GM18511 (cell line): ENCODE data around the gene WDR82.
A peak's percentile ranks its signal among the peaks of the same experiment; 100 is the strongest.

Experiments used
- ATAC-seq: cut with Tn5 transposase; IDR thresholded peaks from one replicate; pipeline ENCODE4 v1.9.1; 2021; ENCODE audit warnings: mild to moderate bottlenecking, moderate library complexity; ENCODE audit not compliant: unreplicated experiment

Gene WDR82

DNA sequence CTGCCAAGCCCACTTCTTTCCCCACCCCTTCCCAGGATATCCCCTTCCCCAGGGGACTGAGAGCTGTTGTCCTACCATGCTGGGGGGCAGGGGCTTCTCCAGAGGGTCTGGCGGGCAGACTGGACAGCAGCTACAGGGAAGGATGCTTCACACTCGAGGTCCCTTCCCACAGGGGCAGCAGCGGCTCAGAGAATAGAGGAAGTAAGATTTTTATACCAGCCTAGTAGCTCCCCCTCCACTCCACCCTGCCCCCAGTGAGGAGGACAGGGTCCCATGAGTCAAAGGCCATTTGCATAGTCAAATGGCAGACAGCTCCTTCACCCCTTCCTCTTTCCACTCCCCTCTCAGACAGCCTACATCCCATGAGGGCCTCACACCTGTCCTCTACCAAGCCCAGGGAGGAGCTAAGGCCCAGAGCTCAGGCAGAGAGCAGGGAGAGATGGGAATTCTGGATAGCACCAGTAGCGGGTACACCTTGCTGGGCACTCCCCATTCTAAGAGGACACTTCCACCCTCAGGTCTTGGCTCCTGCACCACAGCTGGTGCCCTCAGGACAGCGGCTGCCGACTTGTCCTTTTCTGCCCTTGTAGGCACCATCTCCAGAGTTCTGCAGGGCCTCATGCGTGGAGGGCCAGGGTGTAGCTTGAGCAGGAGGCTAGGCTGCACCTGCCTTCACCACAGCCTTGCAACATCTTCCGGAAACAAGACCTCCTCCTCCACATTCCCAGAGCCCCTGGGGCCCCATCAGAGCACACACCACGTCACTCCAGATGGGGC, 52.8 kb downstream of the WDR82 start, which contains the start of gene TLR9:
TLR9 (minus strand) TSS at position 194 of the 777 bp plus-strand sequence; CDS start at position 78, 116 bp downstream.
- ATAC-seq, result peak; percentile 91

DNA sequence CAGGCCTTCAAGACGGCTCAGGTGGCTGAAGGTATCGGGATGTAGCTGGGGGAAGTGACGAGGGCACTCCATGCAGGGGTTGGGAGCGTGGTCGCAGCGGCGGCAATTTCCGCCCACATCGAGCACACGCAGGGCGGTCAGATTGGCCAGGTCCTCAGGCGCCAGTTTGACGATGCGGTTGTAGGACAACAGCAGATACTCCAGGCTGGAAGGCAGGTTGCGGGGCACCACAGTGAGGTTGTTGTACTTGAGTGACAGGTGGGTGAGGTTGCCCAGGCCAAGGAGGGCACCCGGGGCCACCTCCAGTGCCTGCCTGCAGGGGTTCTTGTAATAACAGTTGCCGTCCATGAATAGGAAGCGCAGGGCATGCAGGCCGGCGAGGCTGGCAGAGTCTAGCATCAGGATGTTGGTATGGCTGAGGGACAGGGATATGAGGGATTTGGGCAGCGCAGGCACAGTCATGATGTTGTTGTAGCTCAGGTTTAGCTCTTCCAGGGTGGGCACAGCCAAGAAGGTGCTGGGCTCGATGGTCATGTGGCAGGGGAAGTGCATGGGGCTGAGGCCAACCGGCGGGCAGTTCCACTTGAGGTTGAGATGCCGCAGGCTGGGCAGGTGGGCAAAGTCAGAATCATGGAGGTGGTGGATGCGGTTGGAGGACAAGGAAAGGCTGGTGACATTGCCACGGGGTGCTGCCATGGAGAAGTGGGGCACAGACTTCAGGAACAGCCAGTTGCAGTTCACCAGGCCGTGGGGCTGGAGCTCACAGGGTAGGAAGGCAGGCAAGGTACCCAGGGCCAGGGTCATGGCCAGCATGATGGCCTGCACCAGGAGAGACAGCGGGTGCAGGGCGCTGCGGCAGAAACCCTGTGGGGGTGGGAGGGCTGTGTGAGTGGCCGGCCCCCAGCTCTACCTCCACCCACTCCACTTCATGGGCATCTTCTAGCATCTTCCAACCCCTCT, 54.7 kb downstream of the WDR82 start:
- no peak for ATAC-seq

DNA sequence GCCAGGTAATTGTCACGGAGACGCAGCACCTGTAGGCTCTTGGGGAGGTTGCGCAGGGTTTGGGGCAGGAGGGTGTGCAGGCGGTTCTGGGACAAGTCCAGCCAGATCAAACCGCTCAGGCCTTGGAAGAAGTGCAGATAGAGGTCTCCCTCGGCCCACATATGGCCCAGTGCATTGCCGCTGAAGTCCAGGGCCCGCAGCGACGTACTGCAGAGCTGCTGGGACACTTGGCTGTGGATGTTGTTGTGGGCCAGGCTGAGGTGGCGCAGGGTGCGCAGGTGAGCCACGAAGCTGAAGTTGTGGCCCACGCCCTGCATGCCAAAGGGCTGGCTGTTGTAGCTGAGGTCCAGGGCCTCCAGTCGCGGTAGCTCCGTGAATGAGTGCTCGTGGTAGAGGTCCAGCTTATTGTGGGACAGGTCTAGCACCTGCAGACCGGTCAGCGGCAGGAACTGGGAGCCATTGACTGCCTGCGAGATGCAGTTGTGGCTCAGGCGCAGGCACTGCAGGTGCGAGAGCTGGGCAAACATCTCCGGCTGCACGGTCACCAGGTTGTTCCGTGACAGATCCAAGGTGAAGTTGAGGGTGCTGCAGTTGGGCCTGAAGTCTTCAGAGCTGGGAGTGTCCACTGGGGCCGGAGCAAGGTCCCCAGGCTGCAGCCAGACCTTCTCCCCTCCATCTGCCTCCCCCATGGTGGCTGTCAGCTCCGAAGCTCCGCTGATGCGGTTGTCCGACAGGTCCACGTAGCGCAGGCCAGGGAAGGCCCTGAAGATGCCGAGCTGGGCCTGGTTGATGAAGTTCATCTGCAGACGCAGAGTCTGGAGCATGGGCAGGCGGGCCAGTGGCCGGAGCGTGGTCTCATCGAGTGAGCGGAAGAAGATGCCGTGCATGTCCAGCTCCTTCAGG, 55.9 kb downstream of the WDR82 start:
- ATAC-seq, result no peak

DNA sequence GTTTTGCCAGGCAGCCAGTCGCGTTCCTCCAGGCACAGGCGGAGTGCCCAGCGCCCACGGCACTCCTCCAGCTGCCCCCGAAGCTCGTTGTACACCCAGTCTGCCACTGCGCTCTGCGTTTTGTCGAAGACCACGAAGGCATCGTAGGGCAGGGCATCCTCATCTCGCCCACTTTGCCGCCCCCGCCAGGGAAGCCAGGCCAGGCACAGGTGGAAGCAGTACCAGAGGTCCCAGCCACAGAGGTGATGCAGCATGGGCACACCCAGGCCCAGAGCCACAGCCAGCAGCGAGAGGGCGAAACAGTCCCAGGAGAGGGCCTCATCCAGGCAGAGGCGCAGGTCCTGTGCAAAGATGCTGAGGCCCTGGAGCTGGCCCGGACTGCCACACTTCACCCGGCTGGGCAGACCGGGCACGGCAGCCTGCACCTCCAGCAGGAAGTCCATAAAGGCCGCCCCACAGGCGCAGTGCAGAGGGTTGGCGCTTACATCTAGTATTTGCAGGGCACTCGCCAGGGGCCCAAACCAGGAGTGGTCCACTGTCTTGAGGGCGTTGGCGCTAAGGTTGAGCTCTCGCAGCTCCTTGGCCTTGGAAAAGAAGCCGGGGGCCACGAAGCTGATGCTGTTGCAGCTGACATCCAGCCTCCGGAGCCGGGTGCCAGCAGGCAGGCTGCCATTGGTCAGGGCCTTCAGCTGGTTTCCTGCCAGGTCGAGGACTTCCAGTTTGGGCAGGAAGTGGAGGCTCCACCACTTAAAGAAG, 56.7 kb downstream of the WDR82 start:
- ATAC-seq, result no peak

DNA sequence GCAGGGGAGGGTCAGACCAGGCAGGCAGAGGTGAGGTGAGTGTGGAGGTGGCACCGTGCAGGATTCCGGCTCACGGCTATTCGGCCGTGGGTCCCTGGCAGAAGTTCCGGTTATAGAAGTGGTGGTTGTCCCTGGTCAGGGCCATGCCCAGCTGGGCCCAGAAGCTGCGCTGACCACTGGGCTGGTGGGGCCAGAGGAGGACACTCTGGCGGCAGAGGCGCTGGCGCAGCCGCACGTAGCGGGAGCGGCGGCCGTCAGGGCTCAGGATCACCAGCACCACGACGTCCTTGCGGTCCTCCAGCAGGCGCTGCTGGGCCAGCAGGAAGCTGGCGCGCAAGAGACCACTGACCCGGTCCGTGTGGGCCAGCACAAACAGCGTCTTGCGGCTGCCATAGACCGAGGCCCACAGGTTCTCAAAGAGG, 57.3 kb downstream of the WDR82 start:
- ATAC-seq, result no peak

DNA sequence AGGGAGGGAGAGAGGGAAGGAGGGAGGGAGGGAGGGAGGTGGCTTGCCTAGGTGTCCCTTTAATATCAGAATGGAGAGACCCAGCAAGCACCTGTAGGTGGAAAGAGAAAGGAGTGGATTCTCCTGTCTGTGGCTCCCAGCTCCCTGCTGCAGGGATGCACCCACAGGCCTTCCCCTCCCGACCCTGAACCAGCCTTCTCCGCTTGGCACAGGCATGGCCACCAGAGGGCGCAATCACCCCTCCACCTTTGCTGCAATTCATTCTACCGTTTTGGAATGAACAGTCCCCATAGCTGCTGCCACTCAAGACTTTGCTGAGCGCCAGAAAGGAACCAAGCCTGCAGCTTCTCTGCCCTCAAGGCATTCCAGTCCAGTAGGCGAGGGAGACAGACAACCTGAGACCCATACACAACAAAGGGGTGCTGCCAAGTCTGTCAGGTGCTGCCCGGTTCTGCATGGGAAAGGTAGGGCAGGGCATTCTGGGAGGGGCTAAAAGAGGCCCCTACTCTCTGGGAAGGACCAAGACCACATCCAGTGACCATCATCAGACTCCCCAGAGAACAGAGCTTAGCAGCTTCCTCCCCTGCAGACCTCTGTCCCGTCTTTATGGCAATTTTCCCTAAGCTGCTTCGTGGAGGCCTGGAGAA, 57.9 kb downstream of the WDR82 start:
- peak; percentile 59 for ATAC-seq

DNA sequence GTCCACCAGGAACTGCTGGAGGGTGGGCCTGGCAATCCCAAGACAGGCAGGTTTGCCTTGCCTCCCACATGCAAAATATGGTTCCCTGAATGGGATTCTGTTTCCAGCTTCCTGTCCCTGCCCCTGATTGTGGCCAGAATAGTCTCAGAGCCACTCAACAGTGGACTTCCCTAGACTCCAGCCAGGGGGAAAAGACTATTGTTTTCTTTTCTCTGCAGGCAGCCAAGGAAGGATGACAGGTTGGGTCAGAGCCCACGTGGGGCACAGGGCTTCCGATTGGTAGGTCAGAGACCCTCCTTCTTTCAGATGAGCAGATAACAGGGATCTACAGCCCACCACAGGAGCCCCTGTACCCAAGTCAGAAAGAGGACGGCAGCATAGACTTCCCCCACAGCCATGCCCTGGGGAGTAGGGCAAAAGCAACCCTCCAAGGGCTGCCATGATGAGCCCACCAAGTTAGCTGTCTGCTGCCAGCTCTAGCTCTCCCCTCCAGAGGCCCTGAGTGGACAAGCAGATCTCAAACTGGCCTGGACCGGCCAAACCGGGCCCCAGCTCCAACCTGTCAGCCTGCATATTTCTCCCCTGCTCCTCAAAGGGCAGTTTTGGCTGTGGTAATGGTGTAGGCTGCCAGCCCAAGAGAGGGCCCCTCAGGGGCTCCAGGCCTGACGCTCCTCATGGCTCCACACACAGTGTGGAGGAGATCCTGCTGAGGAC, 59.4 kb downstream of the WDR82 start:
- ATAC-seq, result no peak

DNA sequence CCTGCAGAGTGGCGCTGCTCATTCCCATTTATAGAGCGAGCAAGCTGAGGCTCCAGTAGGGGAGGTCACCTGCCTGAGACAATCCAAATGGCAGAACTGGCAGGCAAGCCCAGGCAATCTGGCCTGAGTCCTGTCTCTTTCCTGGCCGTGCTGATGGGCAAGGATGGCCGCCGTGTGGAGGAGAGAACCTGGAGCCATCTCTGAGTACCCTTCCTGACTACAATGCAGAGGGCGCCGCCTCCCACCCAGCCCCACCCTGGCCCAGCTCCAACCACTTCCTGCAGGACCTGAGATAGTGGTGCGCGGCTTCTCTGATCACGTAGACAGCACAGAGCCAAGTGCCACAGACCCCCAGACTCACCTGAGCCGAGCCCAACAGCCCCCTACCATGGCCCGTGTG, 60.0 kb downstream of the WDR82 start:
- ATAC-seq, result no peak

DNA sequence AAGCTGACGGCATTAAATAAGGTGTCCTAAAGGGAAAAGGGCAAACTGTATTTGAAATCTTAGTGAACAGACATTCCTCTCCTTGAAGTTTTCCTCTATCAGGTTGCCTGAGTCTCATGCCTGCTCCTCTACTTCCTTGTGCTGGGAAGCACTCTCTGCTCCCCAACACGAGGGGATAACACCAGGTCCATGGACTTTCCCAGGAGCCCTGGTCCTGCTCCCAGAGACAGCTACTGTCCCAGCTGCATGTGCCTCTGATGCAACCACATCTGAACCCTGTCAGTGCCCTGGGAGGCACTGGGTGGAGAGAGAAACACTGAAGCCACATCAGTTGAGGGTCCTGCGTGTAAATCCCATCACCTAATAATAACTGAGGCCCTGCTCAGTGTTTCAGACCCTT, 60.4 kb downstream of the WDR82 start:
- ATAC-seq, result no peak

DNA sequence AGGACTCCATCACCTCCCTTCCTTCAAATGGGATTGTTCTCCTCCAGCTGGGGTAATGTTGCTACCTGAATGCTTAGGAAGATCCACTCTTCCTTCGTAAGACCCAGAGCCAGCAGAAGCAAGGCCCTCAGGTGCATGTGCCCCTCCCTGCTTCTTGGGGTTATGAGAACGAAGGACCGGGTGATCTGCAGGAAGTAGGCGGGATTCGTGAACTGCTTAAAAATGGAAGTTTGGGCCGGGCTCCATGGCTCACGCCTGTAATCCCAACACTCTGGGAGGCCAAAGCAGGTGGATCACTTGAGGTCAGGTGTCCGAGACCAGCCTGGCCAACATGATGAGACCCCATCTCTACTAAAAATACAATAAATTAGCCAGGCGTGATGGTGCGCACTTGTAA, 61.0 kb downstream of the WDR82 start:
- ATAC-seq, result no peak

DNA sequence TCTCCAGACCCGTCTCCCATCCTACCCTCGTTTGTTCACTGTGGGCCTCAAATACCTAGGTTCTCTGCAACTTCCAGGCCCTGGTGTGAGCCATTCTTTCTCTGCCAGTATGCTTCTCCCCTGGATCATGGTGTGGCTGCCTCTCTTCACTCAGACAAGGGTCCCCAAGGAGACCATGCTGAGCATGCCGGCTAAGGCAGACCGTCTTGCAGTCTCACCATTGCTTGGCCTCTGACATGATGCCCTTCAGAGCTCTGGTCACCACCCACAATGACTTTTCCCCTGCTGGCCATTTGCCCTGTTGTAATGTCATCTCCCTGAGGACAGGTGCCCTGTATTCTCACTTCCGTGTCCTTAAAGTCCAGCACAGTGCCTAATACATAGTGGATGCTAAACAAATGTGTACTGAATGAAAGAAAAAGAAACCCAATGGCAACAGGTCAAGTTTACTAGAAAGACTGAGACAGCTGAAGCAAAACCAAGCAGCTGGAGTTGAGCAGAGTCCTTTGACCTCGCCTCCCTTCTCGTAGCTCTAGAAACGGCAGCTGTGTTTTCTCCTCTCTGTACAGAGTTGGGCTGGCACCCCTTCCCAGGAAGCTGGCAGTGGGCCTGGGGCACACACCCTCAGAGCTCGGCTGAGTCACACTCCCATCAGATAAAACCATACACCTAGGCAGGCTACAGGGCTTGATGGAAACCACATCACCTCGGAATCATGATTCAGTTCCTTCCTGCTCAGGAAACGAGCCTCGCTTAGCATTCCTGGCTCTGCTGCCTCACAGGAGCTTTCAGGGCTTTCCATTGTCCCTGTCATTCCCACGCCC, 61.7 kb downstream of the WDR82 start:
- no peak for ATAC-seq

DNA sequence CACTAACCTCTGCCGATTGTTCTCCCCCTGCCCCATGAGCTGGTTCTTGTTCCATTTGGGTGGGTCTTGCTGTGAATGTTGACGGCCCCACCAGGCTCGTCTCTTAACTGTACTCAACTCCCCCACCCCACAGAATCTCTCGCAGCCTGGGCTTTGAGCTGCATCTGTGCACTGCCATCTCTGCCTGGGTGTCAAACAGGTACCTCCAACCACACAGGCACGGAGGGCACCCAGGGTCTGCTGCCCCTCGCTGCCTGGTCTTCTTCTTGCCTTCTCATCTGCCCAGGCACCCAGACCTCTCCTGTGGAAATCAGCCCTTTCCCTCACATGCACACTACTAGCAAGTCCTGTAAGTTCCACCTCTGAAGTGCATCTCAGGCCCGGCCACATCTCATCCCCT, 63.1 kb downstream of the WDR82 start:
- ATAC-seq, result no peak

DNA sequence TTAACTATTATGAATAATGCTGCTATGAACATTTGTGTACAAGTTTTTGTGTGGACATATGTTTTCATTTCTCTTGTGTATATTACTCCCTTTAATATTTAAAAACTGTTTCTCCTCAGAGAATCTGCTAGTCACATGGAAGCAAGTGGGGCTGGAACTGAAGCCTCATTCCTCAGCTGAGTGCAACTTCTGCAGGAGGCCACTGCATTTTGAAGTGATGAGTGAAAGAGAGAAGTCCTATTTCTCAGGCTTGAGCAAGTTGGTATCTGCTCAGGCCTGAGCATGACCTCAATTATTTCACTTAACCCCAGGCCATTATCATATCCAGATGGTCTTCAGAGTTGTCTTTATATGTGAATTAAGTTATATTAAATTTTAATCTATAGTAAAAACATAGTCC, 64.5 kb downstream of the WDR82 start:
- no peak for ATAC-seq

DNA sequence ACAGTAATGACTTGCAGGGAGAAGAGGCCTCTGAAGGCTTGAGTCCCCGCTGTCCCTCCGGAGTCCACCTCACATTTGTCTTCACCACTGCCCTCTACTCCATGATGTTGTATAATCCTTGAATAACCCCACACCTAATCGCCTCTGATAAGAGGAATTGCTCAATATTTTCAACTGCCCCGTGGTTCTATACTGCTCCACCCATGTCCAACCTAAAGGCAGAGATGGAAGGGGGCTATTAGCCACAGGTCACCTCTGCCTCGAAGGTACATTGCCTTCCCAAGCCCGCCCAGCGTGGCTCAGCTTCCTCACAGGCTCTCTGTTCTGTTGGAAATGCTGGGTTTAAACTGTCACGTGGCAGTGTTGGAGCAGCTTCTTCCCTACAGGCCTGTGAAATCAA, 65.4 kb downstream of the WDR82 start:
- no peak for ATAC-seq

DNA sequence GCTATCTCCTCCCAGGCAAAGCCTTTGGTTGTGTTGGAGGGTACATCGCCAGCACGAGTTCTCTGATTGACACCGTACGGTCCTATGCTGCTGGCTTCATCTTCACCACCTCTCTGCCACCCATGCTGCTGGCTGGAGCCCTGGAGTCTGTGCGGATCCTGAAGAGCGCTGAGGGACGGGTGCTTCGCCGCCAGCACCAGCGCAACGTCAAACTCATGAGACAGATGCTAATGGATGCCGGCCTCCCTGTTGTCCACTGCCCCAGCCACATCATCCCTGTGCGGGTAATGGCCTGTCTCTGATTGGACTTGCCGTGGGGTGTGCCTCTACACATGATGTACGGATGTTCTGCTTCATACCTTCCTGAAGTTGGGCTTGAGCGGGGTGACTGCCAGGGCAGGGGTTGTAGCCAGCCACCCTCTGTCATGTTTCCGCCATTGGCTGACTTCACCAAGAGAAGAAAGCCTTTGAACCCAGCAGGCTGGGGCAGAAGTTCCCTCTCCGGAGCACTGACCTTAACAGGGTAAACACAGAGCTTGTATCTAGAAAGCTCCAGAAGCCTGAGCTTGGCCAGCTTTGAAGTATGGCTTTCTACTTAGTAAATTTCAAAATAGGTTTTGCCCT, 67.1 kb downstream of the WDR82 start:
- no peak for ATAC-seq

DNA sequence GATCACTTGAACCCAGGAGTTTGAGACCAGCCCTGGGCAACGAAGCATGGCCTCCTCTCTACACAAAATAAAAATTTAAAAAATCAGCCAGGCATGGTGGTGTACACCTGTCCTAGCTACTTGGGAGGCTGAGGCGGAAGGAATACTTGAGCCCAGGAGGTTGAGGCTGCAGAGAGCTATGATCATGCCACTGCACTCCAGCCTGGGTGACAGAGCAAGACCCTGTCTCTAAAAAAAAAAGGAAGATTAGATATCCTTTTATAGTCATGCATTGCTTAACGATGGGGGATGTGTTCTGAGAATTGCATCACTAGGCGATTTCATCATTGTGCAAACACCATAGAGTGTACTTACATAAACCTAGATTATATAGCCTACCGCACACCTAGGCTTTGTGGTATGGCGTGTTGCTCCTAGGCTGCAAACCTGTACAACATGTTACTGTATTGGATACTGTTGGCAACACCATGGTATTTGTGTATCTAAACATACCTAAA, 67.9 kb downstream of the WDR82 start:
- ATAC-seq, result no peak

DNA sequence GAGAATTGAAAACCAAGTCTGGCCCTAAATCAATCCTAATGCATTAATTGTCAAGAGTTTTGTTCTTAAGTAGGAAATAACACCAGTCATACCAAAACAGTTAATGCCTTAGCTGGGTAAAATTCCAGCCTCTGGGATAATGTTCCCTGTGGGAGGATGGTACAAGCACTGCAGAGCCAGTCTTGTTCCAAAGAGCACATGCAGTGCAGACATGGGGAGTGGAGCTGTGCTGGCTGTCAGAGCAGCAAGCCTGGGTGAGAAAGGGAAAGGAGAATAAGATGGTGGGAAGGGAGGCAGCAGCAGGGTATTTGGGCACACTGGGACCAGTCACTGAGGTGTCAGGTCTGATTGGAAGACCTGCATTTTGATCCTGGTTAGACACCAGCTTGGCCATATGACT, 68.4 kb downstream of the WDR82 start:
- ATAC-seq, result no peak

DNA sequence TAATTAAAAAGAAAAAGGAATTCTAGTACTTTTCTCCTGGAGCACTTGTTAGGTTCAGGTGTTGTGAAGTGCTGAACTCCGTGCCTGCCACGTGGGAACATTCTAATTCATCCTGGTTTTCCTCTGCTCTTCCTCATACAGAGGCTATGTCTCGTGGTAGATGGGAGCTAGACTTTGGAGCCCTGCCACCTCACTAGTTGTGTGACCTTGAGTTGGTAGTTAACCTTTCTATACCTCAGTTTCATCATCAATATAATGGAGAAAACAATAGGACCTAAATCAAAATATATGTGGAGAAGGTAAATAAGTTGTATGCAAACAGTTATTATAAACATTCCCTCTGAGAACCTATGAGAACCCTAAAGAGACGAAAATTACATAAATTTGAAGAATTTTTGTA, 69.9 kb downstream of the WDR82 start:
- ATAC-seq, result no peak
